Caco-2 (cell line): ENCODE data around the gene RNF38. TPM values are rescaled to one million over a fixed set of nuclear protein-coding genes. Genes with fewer than 3 reads are reported as not detected.

Experiments used
- BruUV-seq: library from RNA; stranded (reverse); fragments of 400-500 nt; replicated peaks from 2 replicates; lab custom pipeline; 2021; lab: Mats Ljungman, UMichigan
- CTCF ChIA-PET: fragments of 300-600 bp; sonication (Branson Sonifier 250); formaldehyde crosslinking; loops from one replicate; lab custom pipeline; 2022; ENCODE audit warnings: antibody characterized with exemption; lab: Charles Lee
- POLR2A ChIA-PET: fragments of 300-600 bp; sonication (Branson Sonifier 250); formaldehyde crosslinking; loops from one replicate; lab custom pipeline; 2022; ENCODE audit warnings: antibody characterized with exemption; lab: Charles Lee
- DNase-seq, 2 experiments: peaks; one replicate each; pipeline versions ENCODE4 v3.0.0 to v3.0.0-alpha.2; 2020 to 2022
- H3K27me3 ChIP-seq: replicated peaks from 2 replicates; pipeline ENCODE4 v1.6.0; 2011; ENCODE audit warnings: low read length; ENCODE audit not compliant: control insufficient read depth, insufficient read depth
- H3K36me3 ChIP-seq: 2 replicates; pipeline ENCODE4 v1.5.1; 2011; ENCODE audit warnings: low read length; ENCODE audit not compliant: control insufficient read depth, insufficient read depth
- H3K4me1 ChIP-seq: fragments of 250-450 bp; sonication (Bioruptor Pico); 2 replicates; pipeline ENCODE4 v1.5.1; 2020; ENCODE audit warnings: mild to moderate bottlenecking
- H3K4me3 ChIP-seq: 2 replicates; pipeline ENCODE4 v1.5.1; 2011; ENCODE audit warnings: low read depth, mild to moderate bottlenecking, control low read depth, low read length
- H3K9me3 ChIP-seq: fragments of 250-450 bp; sonication (Bioruptor Pico); 2 replicates; pipeline ENCODE4 v1.5.1; 2020; ENCODE audit warnings: mild to moderate bottlenecking, moderate library complexity
- H3K27ac Mint-ChIP-seq: one replicate; pipeline ENCODE4 v1.8.0; 2022; ENCODE audit warnings: mixed read lengths; ENCODE audit not compliant: unreplicated experiment
- H3K27me3 Mint-ChIP-seq: one replicate; pipeline ENCODE4 v1.8.0; 2022; ENCODE audit warnings: mixed read lengths; ENCODE audit not compliant: insufficient read depth, unreplicated experiment
- H3K36me3 Mint-ChIP-seq: one replicate; pipeline ENCODE4 v1.8.0; 2022; ENCODE audit warnings: mild to moderate bottlenecking, mixed read lengths; ENCODE audit not compliant: insufficient read depth, unreplicated experiment
- H3K4me1 Mint-ChIP-seq: one replicate; pipeline ENCODE4 v1.8.0; 2022; ENCODE audit warnings: low read depth, mixed read lengths; ENCODE audit not compliant: unreplicated experiment
- H3K4me3 Mint-ChIP-seq: one replicate; pipeline ENCODE4 v1.8.0; 2022; ENCODE audit warnings: mild to moderate bottlenecking, moderate library complexity, mixed read lengths; ENCODE audit not compliant: unreplicated experiment
- H3K9me3 Mint-ChIP-seq: one replicate; pipeline ENCODE4 v1.8.0; 2022; ENCODE audit warnings: mixed read lengths; ENCODE audit not compliant: unreplicated experiment
- CTCF ChIP-seq, 2 experiments: fragments of 200-600 bp in 1 of 2; IDR thresholded peaks; 1 replicate in 1 of 2; 2 replicates in 1 of 2; pipeline versions ENCODE4 v1.5.1 to v1.8.0; 2011 to 2022; ENCODE audit warnings: antibody characterized with exemption in 1 of 2, control low read depth in 1 of 2, inconsistent platforms in 1 of 2, low read depth in 1 of 2, low read length in 1 of 2, mild to moderate bottlenecking in 1 of 2, moderate library complexity in 1 of 2; ENCODE audit not compliant: insufficient read depth in 1 of 2, severe bottlenecking in 1 of 2, unreplicated experiment in 1 of 2
- intact Hi-C: fragments of 100-400 bp; cut with micrococcal nuclease; formaldehyde crosslinking; loops from one replicate; pipeline ENCODE4 v1.10.0; 2022; ENCODE audit not compliant: unreplicated experiment
- total RNA-seq: library from RNA; stranded (reverse); gene quantifications from 2 replicates; pipeline ENCODE4 v1.2.3, GENCODE V29; 2022

The RNF38 gene
- total RNA-seq, 1 experiment from 2014 or later = 43.3 TPM

GRCh38 chr9:36431078-36431477 lies 31.0 kb upstream of the RNF38 start:
- TF ChIP-seq CTCF (IDR thresholded peaks at IDR 0.05; ENCODE audit: insufficient read depth in 1 of 2, low read depth in 1 of 2, low read length in 1 of 2, severe bottlenecking in 1 of 2, unreplicated experiment in 1 of 2) = no peak
- POLR2A ChIA-PET = no interaction called here
- Mint-ChIP-seq H3K4me3 (no peak overlapping the region), H3K27ac (no peak overlapping the region), H3K36me3 (no peaks in the 10 kb centered on the region), H3K27me3 (no peaks in the 10 kb centered on the region), H3K9me3 (no peaks in the 10 kb centered on the region), H3K4me1 (no peaks in the 10 kb centered on the region)
- Histone ChIP-seq H3K4me1 (peaks cover 12% of the 10 kb centered on the region), H3K27me3 (no peaks in the 10 kb centered on the region), H3K4me3 (no peak overlapping the region), H3K36me3 (no peaks in the 10 kb centered on the region), H3K9me3 (no peaks in the 10 kb centered on the region)
- CTCF ChIA-PET = interaction anchor here (1.2 kb wide), 1 partner anchor 23 kb away, joined by 3 read pairs; no protein-coding TSS in a partner anchor
- intact Hi-C loops = no loop called here
- no TSS peak for BruUV-seq
- DNase-seq = no peak

GRCh38 chr9:36426945-36427344 lies 26.9 kb upstream of the RNF38 start:
- Histone ChIP-seq H3K36me3 (no peaks in the 10 kb centered on the region), H3K27me3 (no peaks in the 10 kb centered on the region), H3K4me3 (no peak overlapping the region), H3K4me1 (peaks cover 9% of the 10 kb centered on the region; the same call in 1 of the 2 replicates), H3K9me3 (no peaks in the 10 kb centered on the region)
- Mint-ChIP-seq H3K9me3 (no peaks in the 10 kb centered on the region), H3K27me3 (no peaks in the 10 kb centered on the region), H3K4me3 (no peak overlapping the region), H3K27ac (no peak overlapping the region), H3K36me3 (no peaks in the 10 kb centered on the region), H3K4me1 (peaks cover 20% of the 10 kb centered on the region)
- ChIA-PET POLR2A (no interaction called here), CTCF (no interaction called here)
- BruUV-seq = no TSS peak
- no peak for DNase-seq
- TF ChIP-seq CTCF (IDR thresholded peaks at IDR 0.05; ENCODE audit: insufficient read depth in 1 of 2, low read depth in 1 of 2, low read length in 1 of 2, severe bottlenecking in 1 of 2, unreplicated experiment in 1 of 2) = no peak
- intact Hi-C loops = no loop called here

GRCh38 chr9:36426348-36426747 lies 26.3 kb upstream of the RNF38 start:
- no peak for TF ChIP-seq CTCF (IDR thresholded peaks at IDR 0.05; ENCODE audit: insufficient read depth in 1 of 2, low read depth in 1 of 2, low read length in 1 of 2, severe bottlenecking in 1 of 2, unreplicated experiment in 1 of 2)
- no peaks in the 10 kb centered on the region for H3K27me3 ChIP-seq
- ChIA-PET CTCF (no interaction called here), POLR2A (no interaction called here)
- Mint-ChIP-seq H3K27me3 (no peaks in the 10 kb centered on the region), H3K4me3 (no peak overlapping the region), H3K36me3 (no peaks in the 10 kb centered on the region), H3K9me3 (no peaks in the 10 kb centered on the region), H3K4me1 (peaks cover 20% of the 10 kb centered on the region), H3K27ac (no peak overlapping the region)
- intact Hi-C loops = no loop called here
- no TSS peak for BruUV-seq
- H3K4me1 ChIP-seq = peaks cover 6% of the 10 kb centered on the region; the same call in 1 of the 2 replicates
- no peak overlapping the region for H3K4me3 ChIP-seq
- no peak for DNase-seq
- no peaks in the 10 kb centered on the region for H3K36me3 ChIP-seq
- H3K9me3 ChIP-seq = no peaks in the 10 kb centered on the region
